ENCODE measurements around the gene TPST2.
A peak's percentile ranks its signal among the peaks of the same experiment; 100 is the strongest.

The TPST2 gene

DNA sequence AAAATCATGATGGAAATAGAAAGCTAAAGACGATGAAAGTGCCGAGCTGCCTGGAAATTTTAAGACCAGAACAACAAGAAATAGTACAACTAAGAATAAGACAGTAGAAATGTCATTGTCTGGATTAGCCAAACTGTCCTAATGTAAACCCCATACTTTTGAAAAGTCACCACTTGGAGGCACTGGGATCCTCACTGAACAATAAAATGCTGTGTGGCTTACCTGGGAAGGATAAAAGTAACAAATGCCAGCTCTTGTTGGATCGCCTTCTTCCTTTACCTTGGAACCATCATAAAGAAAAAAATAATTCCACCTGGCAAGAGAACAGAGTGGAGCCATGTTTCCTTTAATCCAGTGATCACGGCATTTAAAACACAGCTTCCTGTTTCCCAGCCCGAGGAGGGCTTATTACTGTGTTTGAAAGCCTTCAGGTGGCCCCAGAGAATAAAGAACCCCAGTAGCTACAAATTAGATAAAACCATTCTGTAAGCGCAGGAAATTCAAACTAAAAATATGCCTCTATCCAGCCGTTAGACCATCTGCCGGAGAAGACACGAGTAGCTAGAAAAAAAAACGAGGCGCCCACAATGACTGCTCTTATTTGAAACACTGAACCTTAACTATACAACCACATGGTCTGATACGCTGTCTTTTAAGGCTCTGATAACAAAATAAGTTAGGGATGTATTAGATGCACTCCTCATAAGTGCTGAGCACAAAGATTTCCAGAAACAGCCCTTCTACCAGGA lies 110.7 kb downstream of the TPST2 start:
- Histone ChIP-seq H3K4me1 (ENCODE audit: control insufficient read depth in 1 of 2, insufficient read depth in 2 of 2, low read length in 2 of 2) (peaks cover 9 to 45% of the 10 kb centered on the region in 2 donors), H3K27ac (ENCODE audit: low read length) (peak overlapping the region; percentile 1), H3K36me3 (ENCODE audit: control insufficient read depth in 1 of 2, insufficient read depth in 2 of 2, low read length in 2 of 2) (peaks cover 14 to 18% of the 10 kb centered on the region in 2 donors), H3K27me3 (ENCODE audit: low read depth, low read length) (no peaks in the 10 kb centered on the region), H3K4me3 (ENCODE audit: low read depth in 1 of 2, low read length in 2 of 2) (peak overlapping the region; percentile 16 to 25), H3K9me3 (ENCODE audit: control insufficient read depth in 1 of 2, low read length in 2 of 2) (no peaks in the 10 kb centered on the region)

DNA sequence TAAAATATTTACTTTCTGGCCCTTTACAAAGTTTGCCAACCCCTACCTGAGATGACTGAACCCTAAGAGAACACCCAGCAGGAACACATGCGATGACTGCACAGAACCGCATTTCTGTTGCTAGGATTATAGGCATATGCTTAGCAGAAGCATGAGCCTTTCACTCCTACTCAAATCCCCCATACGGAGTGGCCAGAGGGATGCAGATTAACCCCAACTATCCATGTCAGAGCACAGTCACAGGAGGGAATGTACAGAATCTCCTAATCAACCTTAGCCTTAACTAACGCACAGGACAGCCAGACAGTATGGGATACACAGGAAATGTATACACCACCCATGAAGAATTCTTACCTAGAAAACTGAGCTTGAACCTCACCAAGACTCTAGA lies 112.6 kb downstream of the TPST2 start:
- Histone ChIP-seq H3K27ac (ENCODE audit: low read length) (no peak overlapping the region), H3K27me3 (ENCODE audit: low read depth, low read length) (no peaks in the 10 kb centered on the region), H3K9me3 (ENCODE audit: control insufficient read depth in 1 of 2, low read length in 2 of 2) (no peaks in the 10 kb centered on the region), H3K4me1 (ENCODE audit: control insufficient read depth in 1 of 2, insufficient read depth in 2 of 2, low read length in 2 of 2) (peaks cover 6 to 35% of the 10 kb centered on the region in 2 donors), H3K36me3 (ENCODE audit: control insufficient read depth in 1 of 2, insufficient read depth in 2 of 2, low read length in 2 of 2) (peaks cover 25 to 37% of the 10 kb centered on the region in 2 donors), H3K4me3 (ENCODE audit: low read depth in 1 of 2, low read length in 2 of 2) (no peak overlapping the region)

DNA sequence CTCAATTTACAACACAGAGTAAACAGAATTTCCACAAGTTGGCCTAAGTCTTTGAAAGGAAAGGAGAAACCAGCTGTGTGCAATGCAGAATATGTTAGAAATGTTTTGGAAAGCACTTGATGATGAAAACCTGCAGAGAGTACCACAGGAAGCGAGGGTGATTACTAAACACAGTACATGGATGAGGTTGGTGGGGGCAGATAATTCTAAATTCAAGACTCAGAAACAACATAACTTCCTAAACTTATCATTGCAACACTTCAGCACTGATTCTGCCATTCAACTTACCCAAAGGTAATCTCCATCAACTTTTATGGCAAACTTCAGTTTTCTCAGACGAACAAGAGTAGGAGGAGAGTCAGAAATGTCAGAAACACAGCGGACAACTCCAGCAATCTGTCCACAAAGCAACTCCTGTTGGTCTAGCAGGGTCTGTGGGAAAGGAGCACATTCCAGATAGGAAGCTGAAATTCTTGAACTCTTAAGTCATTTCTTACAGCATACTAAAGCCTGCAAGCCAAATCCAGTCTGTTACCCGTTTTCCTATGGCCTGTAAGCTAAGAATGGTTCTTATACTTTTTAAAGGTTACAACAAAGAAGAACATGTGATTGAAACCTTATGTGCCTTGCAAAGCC lies 113.1 kb downstream of the TPST2 start:
- Histone ChIP-seq H3K9me3 (ENCODE audit: control insufficient read depth in 1 of 2, low read length in 2 of 2) (no peaks in the 10 kb centered on the region), H3K36me3 (ENCODE audit: control insufficient read depth in 1 of 2, insufficient read depth in 2 of 2, low read length in 2 of 2) (peaks cover 30 to 42% of the 10 kb centered on the region in 2 donors), H3K27ac (ENCODE audit: low read length) (no peak overlapping the region), H3K4me3 (ENCODE audit: low read depth in 1 of 2, low read length in 2 of 2) (no peak overlapping the region), H3K27me3 (ENCODE audit: low read depth, low read length) (no peaks in the 10 kb centered on the region), H3K4me1 (ENCODE audit: control insufficient read depth in 1 of 2, insufficient read depth in 2 of 2, low read length in 2 of 2) (peaks cover 6 to 29% of the 10 kb centered on the region in 2 donors)

DNA sequence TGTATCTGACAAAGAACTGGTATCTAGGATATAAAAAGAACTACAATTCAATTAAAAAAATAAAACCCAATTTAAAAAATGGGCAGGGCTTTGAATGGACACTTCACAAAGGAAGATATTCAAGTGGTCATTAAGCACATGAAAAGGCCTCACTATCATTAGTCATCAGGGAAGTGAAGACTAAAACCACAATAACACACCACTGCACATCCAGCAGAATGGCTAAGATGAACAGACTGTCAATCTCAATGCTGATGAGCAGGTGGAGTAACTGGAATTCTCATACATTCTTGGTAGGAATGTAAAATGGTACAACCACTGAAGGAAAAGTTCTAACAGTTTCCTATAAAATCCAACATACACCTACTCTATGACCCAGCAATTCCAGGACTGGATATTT lies 115.2 kb downstream of the TPST2 start:
- Histone ChIP-seq H3K4me3 (ENCODE audit: low read depth in 1 of 2, low read length in 2 of 2) (no peak overlapping the region), H3K36me3 (ENCODE audit: control insufficient read depth in 1 of 2, insufficient read depth in 2 of 2, low read length in 2 of 2) (peaks cover 45 to 64% of the 10 kb centered on the region in 2 donors), H3K9me3 (ENCODE audit: control insufficient read depth in 1 of 2, low read length in 2 of 2) (no peaks in the 10 kb centered on the region), H3K27me3 (ENCODE audit: low read depth, low read length) (no peaks in the 10 kb centered on the region), H3K27ac (ENCODE audit: low read length) (no peak overlapping the region), H3K4me1 (ENCODE audit: control insufficient read depth in 1 of 2, insufficient read depth in 2 of 2, low read length in 2 of 2) (peaks cover 6 to 8% of the 10 kb centered on the region in 2 donors)

Data from muscle layer of duodenum (tissue), 2 donors.